ENCODE data around the gene FRYL.

The FRYL gene

DNA sequence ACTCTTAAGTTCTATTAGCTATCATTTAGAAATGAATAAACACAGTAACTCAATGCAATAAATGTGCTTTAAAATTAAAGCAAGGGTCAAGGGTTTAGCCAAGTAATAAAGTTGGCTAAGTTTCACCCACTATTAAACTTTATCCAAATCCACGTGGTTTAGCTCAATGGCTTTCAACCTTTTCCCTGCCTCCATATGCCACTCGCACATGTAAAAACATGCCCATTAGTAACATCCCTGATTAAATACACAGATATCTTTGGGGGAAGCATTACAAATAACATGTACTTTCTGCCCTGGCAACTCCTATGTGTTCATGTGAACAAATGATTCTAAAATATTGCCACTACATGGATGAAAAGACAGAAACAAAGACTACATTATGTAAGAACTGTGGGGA lies 159.2 kb downstream of the FRYL start:
- no peak overlapping the region for H3K4me3 Mint-ChIP-seq
- H3K36me3 Mint-ChIP-seq (ENCODE audit: low read depth) = peaks cover 47% of the 10 kb centered on the region
- TF ChIP-seq, protein P1, sequence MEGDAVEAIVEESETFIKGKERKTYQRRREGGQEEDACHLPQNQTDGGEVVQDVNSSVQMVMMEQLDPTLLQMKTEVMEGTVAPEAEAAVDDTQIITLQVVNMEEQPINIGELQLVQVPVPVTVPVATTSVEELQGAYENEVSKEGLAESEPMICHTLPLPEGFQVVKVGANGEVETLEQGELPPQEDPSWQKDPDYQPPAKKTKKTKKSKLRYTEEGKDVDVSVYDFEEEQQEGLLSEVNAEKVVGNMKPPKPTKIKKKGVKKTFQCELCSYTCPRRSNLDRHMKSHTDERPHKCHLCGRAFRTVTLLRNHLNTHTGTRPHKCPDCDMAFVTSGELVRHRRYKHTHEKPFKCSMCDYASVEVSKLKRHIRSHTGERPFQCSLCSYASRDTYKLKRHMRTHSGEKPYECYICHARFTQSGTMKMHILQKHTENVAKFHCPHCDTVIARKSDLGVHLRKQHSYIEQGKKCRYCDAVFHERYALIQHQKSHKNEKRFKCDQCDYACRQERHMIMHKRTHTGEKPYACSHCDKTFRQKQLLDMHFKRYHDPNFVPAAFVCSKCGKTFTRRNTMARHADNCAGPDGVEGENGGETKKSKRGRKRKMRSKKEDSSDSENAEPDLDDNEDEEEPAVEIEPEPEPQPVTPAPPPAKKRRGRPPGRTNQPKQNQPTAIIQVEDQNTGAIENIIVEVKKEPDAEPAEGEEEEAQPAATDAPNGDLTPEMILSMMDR (IDR thresholded peaks at IDR 0.05; ENCODE audit: unreplicated experiment in 3 of 3) = no peak
- H3K27ac Mint-ChIP-seq = no peak overlapping the region
- H3K27me3 Mint-ChIP-seq (ENCODE audit: low read depth) = no peaks in the 10 kb centered on the region
- H3K9me3 Mint-ChIP-seq = peaks cover under 1% of the 10 kb centered on the region
- no peaks in the 10 kb centered on the region for H3K4me1 Mint-ChIP-seq

- Mint-ChIP-seq H3K4me1 (no peaks in the 10 kb centered on the region), H3K27ac (peak overlapping the region in 1 of 3 experiments; percentile 1), H3K36me3 (ENCODE audit: low read depth) (peaks cover 52% of the 10 kb centered on the region), H3K27me3 (ENCODE audit: low read depth) (no peaks in the 10 kb centered on the region), H3K4me3 (no peak overlapping the region), H3K9me3 (peaks cover 2% of the 10 kb centered on the region)
- TF ChIP-seq, protein P1 (IDR thresholded peaks at IDR 0.05; ENCODE audit: unreplicated experiment in 3 of 3) = no peak
These were observed 160.0 kb downstream of the FRYL start for GRCh38 chr4:48620093-48620492.

DNA sequence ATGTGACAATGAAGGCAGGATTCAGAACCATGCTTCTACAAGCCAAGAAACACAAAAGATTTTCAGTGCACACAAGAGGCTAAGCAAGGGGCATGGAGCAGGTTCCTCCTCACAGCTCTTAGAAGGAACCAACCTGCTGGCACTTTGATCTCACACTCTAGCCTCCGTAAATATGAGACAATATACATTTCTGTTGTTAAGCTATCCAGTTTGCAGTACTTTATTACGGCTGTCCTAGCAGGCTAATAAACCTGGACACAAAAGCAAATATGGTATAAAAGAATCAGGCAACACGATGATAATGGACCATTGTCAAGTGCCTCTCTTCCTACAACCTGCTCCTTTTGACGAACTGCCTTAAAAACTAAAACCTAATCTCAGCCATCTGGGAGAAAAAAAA lies 175.6 kb downstream of the FRYL start:
- H3K27ac Mint-ChIP-seq = no peak overlapping the region
- H3K9me3 Mint-ChIP-seq = no peaks in the 10 kb centered on the region
- H3K36me3 Mint-ChIP-seq (ENCODE audit: low read depth) = peaks cover 8% of the 10 kb centered on the region
- TF ChIP-seq, protein P1 (IDR thresholded peaks at IDR 0.05; ENCODE audit: unreplicated experiment in 3 of 3) = no peak
- H3K27me3 Mint-ChIP-seq (ENCODE audit: low read depth) = no peaks in the 10 kb centered on the region
- H3K4me3 Mint-ChIP-seq = no peak overlapping the region
- no peaks in the 10 kb centered on the region for H3K4me1 Mint-ChIP-seq

- TF ChIP-seq, protein P1 (IDR thresholded peaks at IDR 0.05; ENCODE audit: unreplicated experiment in 3 of 3) = no peak
- peaks cover 11% of the 10 kb centered on the region for H3K36me3 Mint-ChIP-seq (ENCODE audit: low read depth)
- no peaks in the 10 kb centered on the region for H3K27me3 Mint-ChIP-seq (ENCODE audit: low read depth)
- no peaks in the 10 kb centered on the region for H3K4me1 Mint-ChIP-seq
- no peak overlapping the region for H3K27ac Mint-ChIP-seq
- no peak overlapping the region for H3K4me3 Mint-ChIP-seq
- no peaks in the 10 kb centered on the region for H3K9me3 Mint-ChIP-seq
These were observed 176.0 kb downstream of the FRYL start for GRCh38 chr4:48604041-48604440.

DNA sequence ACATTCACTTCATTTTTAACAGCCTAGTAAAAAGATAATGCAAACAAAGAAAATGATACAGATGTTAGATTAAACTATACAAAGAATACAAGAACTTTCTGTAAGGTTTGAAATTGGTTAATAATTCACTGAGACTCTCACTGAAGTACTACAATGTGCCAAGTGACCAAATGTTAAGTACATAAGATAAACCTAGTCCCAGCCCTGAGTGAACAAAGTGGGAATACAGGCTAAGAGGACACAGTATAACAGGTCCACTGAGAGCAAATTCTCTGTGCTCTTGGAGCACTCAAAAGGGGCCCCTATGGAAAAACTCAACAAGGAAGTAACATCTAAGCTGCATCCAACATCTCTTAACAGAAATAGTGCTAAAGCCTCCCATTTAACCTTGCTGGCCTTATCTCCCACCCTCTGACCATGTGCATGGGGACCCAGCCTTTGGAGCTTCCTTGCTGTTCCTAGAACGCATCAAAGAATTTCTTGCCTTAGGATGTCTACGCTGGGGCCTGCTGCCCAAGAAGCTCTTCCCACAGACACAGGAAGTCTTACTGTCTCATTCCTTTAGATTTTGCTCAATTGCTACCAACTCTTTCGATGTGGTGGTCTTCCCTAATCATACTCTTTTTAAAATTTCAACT lies 176.6 kb downstream of the FRYL start:
- Mint-ChIP-seq H3K4me1 (no peaks in the 10 kb centered on the region), H3K4me3 (no peak overlapping the region), H3K36me3 (ENCODE audit: low read depth) (peaks cover 13% of the 10 kb centered on the region), H3K27ac (peak overlapping the region in 1 of 3 experiments; percentile 37), H3K27me3 (ENCODE audit: low read depth) (no peaks in the 10 kb centered on the region), H3K9me3 (no peaks in the 10 kb centered on the region)
- TF ChIP-seq, protein P1 (IDR thresholded peaks at IDR 0.05; ENCODE audit: unreplicated experiment in 3 of 3) = no peak

DNA sequence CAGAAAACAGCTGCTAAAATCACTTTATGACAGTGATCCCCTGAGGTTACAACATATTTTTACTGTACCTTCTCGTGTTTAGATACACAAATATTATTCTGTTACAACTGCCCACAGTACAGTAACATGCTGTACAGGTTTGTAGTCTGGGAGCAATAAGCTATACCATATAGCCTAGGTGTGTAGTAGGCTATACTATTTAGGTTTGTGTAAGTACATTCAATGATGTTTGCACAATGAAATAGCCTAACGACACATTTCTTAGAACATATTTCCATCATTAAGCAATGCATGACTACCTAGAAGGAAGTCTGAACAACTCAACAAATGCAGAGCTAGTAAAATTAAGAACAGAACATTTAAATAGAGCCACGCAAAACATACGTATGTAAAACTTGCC lies 177.3 kb downstream of the FRYL start:
- peaks cover 13% of the 10 kb centered on the region for H3K36me3 Mint-ChIP-seq (ENCODE audit: low read depth)
- TF ChIP-seq, protein P1 (IDR thresholded peaks at IDR 0.05; ENCODE audit: unreplicated experiment in 3 of 3) = no peak
- H3K27me3 Mint-ChIP-seq (ENCODE audit: low read depth) = no peaks in the 10 kb centered on the region
- H3K27ac Mint-ChIP-seq = no peak overlapping the region
- no peaks in the 10 kb centered on the region for H3K4me1 Mint-ChIP-seq
- no peaks in the 10 kb centered on the region for H3K9me3 Mint-ChIP-seq
- no peak overlapping the region for H3K4me3 Mint-ChIP-seq

Measured in nephron (organoid).